K562 (cell line): ENCODE data around the gene MMP28. TPM values are rescaled to one million over a fixed set of nuclear protein-coding genes. Genes with fewer than 3 reads are reported as not detected.
A peak's percentile ranks its signal among the peaks of the same experiment; 100 is the strongest.

Source experiments
- ATAC-seq: fragments of 200-7000 bp; cut with Tn5 transposase; 3 replicates; pipeline ENCODE4 v1.9.1; 2020; ENCODE audit warnings: moderate library complexity
- BruUV-seq: library from RNA; stranded (reverse); fragments of 400-500 nt; replicated peaks from 2 replicates; lab custom pipeline; 2021; lab: Mats Ljungman, UMichigan
- CTCF ChIA-PET: fragments of 300-600 bp; formaldehyde crosslinking; extraction: SDS; loops from one replicate; lab custom pipeline; 2021; ENCODE audit warnings: low intra/inter-chr PET ratio; lab: Yijun Ruan, JAX
- POLR2A ChIA-PET: fragments of 300-600, 350-650 bp; sonication (Branson Sonifier 250); formaldehyde crosslinking; extraction: SDS; loops from one replicate; lab custom pipeline; 2021; ENCODE audit warnings: antibody characterized with exemption, inconsistent platforms; lab: Yijun Ruan, JAX
- DNase-seq, 4 experiments: peaks; one replicate each; pipeline versions ENCODE4 v3.0.0 to v3.0.0-alpha.2; 2011 to 2018; ENCODE audit warnings: low spot score in 3 of 4, mixed read lengths in 3 of 4; ENCODE audit errors: extremely low read depth in 1 of 4
- FAIRE-seq: peaks from 2 replicates; lab custom pipeline; 2011; peaks lifted over from hg19 to GRCh38; lab: Jason Lieb, UNC
- H2AFZ ChIP-seq: 2 replicates; pipeline ENCODE4 v1.6.0; 2011; ENCODE audit warnings: low read depth, low read length, control low read depth, inconsistent platforms
- H3K27ac ChIP-seq: fragments of 200-600 bp; 3 replicates; pipeline ENCODE4 v1.8.0; 2011; ENCODE audit warnings: low read depth, mild to moderate bottlenecking, control low read depth, inconsistent platforms, low read length, moderate library complexity, mixed read lengths; ENCODE audit errors: extremely low read depth
- H3K27me3 ChIP-seq, 2 experiments: fragments of 300-600 bp in 1 of 2; 2 replicates in 1 of 2; 3 replicates in 1 of 2; pipeline versions ENCODE4 v1.6.0 to v1.8.0; 2011; ENCODE audit warnings: inconsistent platforms in 2 of 2, low read length in 2 of 2, mild to moderate bottlenecking in 1 of 2, mixed read lengths in 1 of 2, moderate library complexity in 1 of 2; ENCODE audit not compliant: control insufficient read depth in 2 of 2, insufficient read depth in 2 of 2
- H3K36me3 ChIP-seq: fragments of 300-600 bp; 3 replicates; pipeline ENCODE4 v1.8.0; 2011; ENCODE audit warnings: mild to moderate bottlenecking, low read length, inconsistent platforms; ENCODE audit not compliant: control insufficient read depth, insufficient read depth
- H3K4me1 ChIP-seq, 2 experiments: fragments of 200-600 bp in 1 of 2; replicated peaks in 1 of 2; 2 replicates in 1 of 2; 3 replicates in 1 of 2; pipeline versions ENCODE4 v1.5.1 to v1.8.0; 2011; ENCODE audit warnings: inconsistent platforms in 2 of 2, low read length in 2 of 2, mild to moderate bottlenecking in 1 of 2, mixed read lengths in 1 of 2, moderate library complexity in 1 of 2; ENCODE audit not compliant: control insufficient read depth in 2 of 2, insufficient read depth in 2 of 2
- H3K4me2 ChIP-seq: 2 replicates; pipeline ENCODE4 v1.6.1; 2011; ENCODE audit warnings: low read length, control low read depth, inconsistent platforms, mixed read lengths; ENCODE audit not compliant: insufficient read depth
- H3K4me3 ChIP-seq: fragments of 200-600 bp; sonication (generic), shearing (Covaris generic); 2 replicates; pipeline ENCODE4 v1.5.1; 2016; ENCODE audit warnings: control low read depth, inconsistent platforms
- H3K79me2 ChIP-seq: fragments of 200-600 bp; 3 replicates; pipeline ENCODE4 v1.8.0; 2011; ENCODE audit warnings: low read length, inconsistent platforms; ENCODE audit not compliant: control insufficient read depth, insufficient read depth
- H3K9ac ChIP-seq, 2 experiments: 2 replicates each; pipeline versions ENCODE4 v1.6.0 to v1.6.1; 2011; ENCODE audit warnings: low read depth in 2 of 2, low read length in 2 of 2, control low read depth in 1 of 2, inconsistent platforms in 1 of 2, mild to moderate bottlenecking in 1 of 2, mixed read lengths in 1 of 2; ENCODE audit not compliant: insufficient read depth in 1 of 2
- H3K9me1 ChIP-seq: one replicate; pipeline ENCODE4 v1.6.0; 2011; ENCODE audit warnings: inconsistent platforms, mild to moderate bottlenecking, low read length, moderate library complexity; ENCODE audit not compliant: control insufficient read depth, insufficient read depth
- H3K9me3 ChIP-seq: replicated peaks from 2 replicates; pipeline ENCODE4 v1.5.1; 2011; ENCODE audit warnings: low read depth, low read length, inconsistent platforms; ENCODE audit not compliant: control insufficient read depth, insufficient read depth
- H4K20me1 ChIP-seq: replicated peaks from 2 replicates; pipeline ENCODE4 v1.6.1; 2011; ENCODE audit warnings: low read length, inconsistent platforms, mixed read lengths; ENCODE audit not compliant: control insufficient read depth, insufficient read depth
- CBFA2T3 ChIP-seq: fragments of 450-650 bp; IDR thresholded peaks from 2 replicates; pipeline ENCODE4 v1.6.1; 2017
- CCAR2 ChIP-seq: fragments of 200-400 bp; formaldehyde crosslinking; IDR thresholded peaks from 2 replicates; pipeline ENCODE4 v1.6.1; 2017; ENCODE audit warnings: mild to moderate bottlenecking, low read depth, low read length
- CSDE1 ChIP-seq, 2 experiments: fragments of 450-650 bp; IDR thresholded peaks; 2 replicates each; pipeline ENCODE4 v1.6.1; 2016; ENCODE audit warnings: mild to moderate bottlenecking in 1 of 2
- FOSL1 ChIP-seq: fragments of 200-800 bp; sonication (Bioruptor generic); conservative IDR thresholded peaks from 2 replicates; pipeline ENCODE4 v1.6.1; 2016; ENCODE audit warnings: missing genetic modification characterization, missing compliant biosample characterization
- FUS ChIP-seq: fragments of 200-400 bp; formaldehyde crosslinking; optimal IDR thresholded peaks from 2 replicates; pipeline ENCODE3; 2017; ENCODE audit warnings: low read depth, low read length
- IRF2 ChIP-seq: sonication (generic); formaldehyde crosslinking; IDR thresholded peaks from 2 replicates; pipeline ENCODE4 v1.8.1; 2022; ENCODE audit warnings: mild to moderate bottlenecking, missing genetic modification reagents
- MITF ChIP-seq: IDR thresholded peaks from 2 replicates; pipeline ENCODE4 v1.6.1; 2014; ENCODE audit warnings: antibody characterized with exemption
- PBX2 ChIP-seq, 2 experiments: IDR thresholded peaks in 1 of 2; conservative IDR thresholded peaks in 1 of 2; 2 replicates each; pipeline ENCODE4 v1.6.1; 2016; ENCODE audit warnings: low read depth in 2 of 2, mild to moderate bottlenecking in 1 of 2, missing compliant biosample characterization in 1 of 2, missing genetic modification characterization in 1 of 2, moderate library complexity in 1 of 2
- SOX6 ChIP-seq: fragments of 450-650 bp; IDR thresholded peaks from 2 replicates; pipeline ENCODE4 v1.6.1; 2014; ENCODE audit warnings: mild to moderate bottlenecking
- SPI1 ChIP-seq: IDR thresholded peaks from 2 replicates; pipeline ENCODE4 v1.6.1; 2011; ENCODE audit warnings: low read depth, low read length, control low read depth, borderline replicate concordance
- THRA ChIP-seq: fragments of 450-650 bp; IDR thresholded peaks from 2 replicates; pipeline ENCODE4 v1.6.1; 2017; ENCODE audit warnings: mild to moderate bottlenecking, moderate library complexity
- ZBTB33 ChIP-seq: sonication (generic); formaldehyde crosslinking; IDR thresholded peaks from 2 replicates; pipeline ENCODE4 v1.8.1; 2023; ENCODE audit warnings: mild to moderate bottlenecking, missing genetic modification reagents
- ZNF445 ChIP-seq: fragments of 250-450 bp; sonication (Bioruptor Pico); IDR thresholded peaks from 2 replicates; pipeline ENCODE4 v1.4.0; 2020; ENCODE audit warnings: low read depth, mild to moderate bottlenecking, moderate library complexity
- WGBS: fragments of 100-300 bp; shearing (Covaris generic); methylation state at CpG from one replicate; pipeline ENCODE4 v1.1.6; 2016; ENCODE audit warnings: low coverage, mixed read lengths; ENCODE audit not compliant: insufficient coverage; ENCODE audit errors: missing lambda C conversion rate; 5-methylcytosine and 5-hydroxymethylcytosine counted together
- in situ Hi-C: fragments of 300-500 bp; cut with MboI; formaldehyde crosslinking; loops from 4 replicates; pipeline ENCODE4 v1.15.0; 2018; ENCODE audit warnings: inconsistent platforms, mixed read lengths
- intact Hi-C: fragments of 100-400 bp; cut with micrococcal nuclease; formaldehyde crosslinking; loops from 2 replicates; pipeline ENCODE4 v1.14.2; 2022
- polyA plus RNA-seq, 8 experiments: library from polyadenylated mRNA; depleted of rRNA in 4 of 8; stranded (reverse) in 5 of 8; unstranded in 3 of 8; fragments of >200 nt; fragmentation: Nextera tagmentation in 2 of 8; fragmentation: Illumina TruSeq in 1 of 8; extraction: Ambion mirVana in 2 of 8; extraction: Trizol in 1 of 8; gene quantifications; 2 replicates each; pipeline versions ENCODE4 v1.2.1 to v1.2.3, GENCODE V29; 2011 to 2014; ENCODE audit warnings: inconsistent platforms in 1 of 8, missing spikeins in 1 of 8
- total RNA-seq, 7 experiments: library from RNA; depleted of rRNA in 6 of 7; stranded (reverse); fragments of >200 nt in 6 of 7; fragmentation: Illumina TruSeq in 2 of 7; extraction: Trizol in 2 of 7; gene quantifications; 2 replicates each; pipeline versions ENCODE4 v1.2.1 to v1.2.3, GENCODE V29; 2011 to 2021; ENCODE audit warnings: low replicate concordance in 1 of 7

MMP28 gene
- total and polyA plus RNA-seq, 9 of the 15 experiments (the other 6 are each of a cell fraction or from before 2014, with no cell fraction given) = not detected

DNA sequence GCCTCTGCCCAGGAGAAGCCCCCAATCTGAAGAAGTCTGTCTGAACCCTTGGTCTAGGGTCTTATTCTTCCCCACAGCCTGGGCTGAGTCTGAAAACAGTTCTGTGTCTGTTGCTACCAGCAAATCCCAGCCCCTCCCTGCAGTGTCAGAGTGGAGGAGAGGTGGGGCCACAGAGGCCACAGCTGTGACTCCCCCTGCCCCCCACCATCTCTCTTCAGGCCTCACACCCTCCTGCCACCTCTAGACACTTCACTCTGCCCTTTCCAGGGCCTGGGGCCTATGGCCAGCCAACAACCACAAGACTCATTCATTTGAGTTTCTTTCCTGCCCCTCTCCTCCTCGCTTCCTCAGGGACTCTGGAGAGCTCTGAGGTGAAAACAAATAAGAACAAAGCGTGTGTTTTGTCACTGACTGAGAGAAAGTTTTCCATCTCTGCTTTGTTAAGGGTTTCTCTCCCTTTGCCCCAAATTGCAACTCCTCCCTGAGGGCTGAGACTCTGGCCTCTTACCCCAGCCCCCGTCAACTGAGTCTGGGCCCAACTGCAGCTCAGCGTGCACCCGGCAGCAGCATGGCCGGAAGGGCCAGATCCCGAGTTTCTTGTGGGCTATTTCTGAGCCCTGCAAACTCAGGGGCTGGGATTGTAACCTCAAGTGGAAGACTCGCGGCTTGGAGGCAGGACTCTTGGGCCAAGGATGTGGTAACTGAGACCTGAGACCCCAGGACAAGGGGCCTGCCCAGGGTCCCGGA, 21.6 kb downstream of the MMP28 start:
- in situ Hi-C loops = no loop called here
- ATAC-seq (peak; percentile 42; the same call in 1 of the 3 replicates), FAIRE-seq (no peak), DNase-seq (no peak)
- no peak overlapping the region; a peak in 1 of 4 replicates for H3K9ac ChIP-seq
- no peaks in the 10 kb centered on the region for H3K79me2 ChIP-seq
- no peak overlapping the region for H3K4me2 ChIP-seq
- CTCF ChIA-PET = no interaction called here
- H3K27ac ChIP-seq = no peak overlapping the region
- POLR2A ChIA-PET = interaction anchor here (0.7 to 1.2 kb wide), 2 partner anchors 15 to 36 kb away, joined by 3 read pairs; no protein-coding TSS in a partner anchor
- H3K36me3 ChIP-seq = no peaks in the 10 kb centered on the region
- peaks cover 56 to 70% of the 10 kb centered on the region in 2 experiments for H3K27me3 ChIP-seq
- WGBS = 3% methylated on average over 10 of the region's 10 CpGs
- H3K4me1 ChIP-seq = peaks cover 0 to 10% of the 10 kb centered on the region in 2 experiments; a peak in 2 of 5 replicates
- H2AFZ ChIP-seq = no peak overlapping the region
- H3K9me1 ChIP-seq = no peaks in the 10 kb centered on the region
- intact Hi-C loops = no loop called here
- no peak overlapping the region for H3K4me3 ChIP-seq
- H4K20me1 ChIP-seq = no peaks in the 10 kb centered on the region; the same call in 1 of the 2 replicates
- no TSS peak for BruUV-seq
- no peaks in the 10 kb centered on the region for H3K9me3 ChIP-seq
- TF ChIP-seq FUS (no peak), THRA (no peak), SPI1 (no peak), CSDE1 (IDR thresholded peaks at IDR 0.05) (no peak), ZBTB33 (no peak), CBFA2T3 (no peak), PBX2 (CRISPR knock-in tag; IDR thresholded peaks at IDR 0.05; ENCODE audit: low read depth) (no peak), PBX2 (tag; conservative IDR thresholded peaks at IDR 0.05; ENCODE audit: low read depth) (no peak), SOX6 (no peak), CCAR2 (no peak), FOSL1 (tag) (no peak), ZNF445 (CRISPR knock-in tag) (no peak), MITF (no peak), IRF2 (CRISPR knock-in tag) (no peak)
